Occipital lobe (tissue), 2 donors: ENCODE results near the gene PPP1R2C. TPM values are rescaled to one million over a fixed set of nuclear protein-coding genes. Genes with fewer than 3 reads are reported as not detected.

Experiments used
- DNase-seq: peaks from one replicate; lab custom pipeline; 2025; lab: John Stamatoyannopoulos, UW
- total RNA-seq: library from RNA; depleted of rRNA; stranded (reverse); fragments of >200 nt; gene quantifications from one replicate; pipeline ENCODE4 v1.2.3, GENCODE V29; 2014

PPP1R2C gene
- total RNA-seq: not detected

DNA sequence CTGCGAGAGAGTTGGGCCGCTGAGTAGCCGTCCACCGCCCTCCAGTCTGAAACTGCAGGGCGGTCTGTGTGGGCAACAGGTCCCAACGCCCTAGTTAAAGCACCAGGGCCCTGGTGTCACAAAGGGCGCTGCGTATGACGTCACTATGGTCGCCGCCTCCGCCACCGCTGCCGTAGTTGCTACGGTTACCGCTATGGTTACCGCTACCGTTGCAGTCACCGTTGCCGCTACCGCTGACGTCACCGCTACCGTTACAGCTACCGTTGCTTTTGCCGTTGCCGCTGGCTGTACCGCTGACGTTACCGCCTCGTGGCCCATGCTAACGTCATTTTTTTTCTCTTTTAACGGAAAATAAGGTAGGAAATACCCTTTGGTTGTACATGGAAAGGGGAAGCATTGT is at the start of gene PPP1R2C:
PPP1R2C (minus strand) TSS at position 68 of the 400 bp plus-strand sequence. CDS start 84 bp downstream, outside the sequence.
- no peak for DNase-seq

DNA sequence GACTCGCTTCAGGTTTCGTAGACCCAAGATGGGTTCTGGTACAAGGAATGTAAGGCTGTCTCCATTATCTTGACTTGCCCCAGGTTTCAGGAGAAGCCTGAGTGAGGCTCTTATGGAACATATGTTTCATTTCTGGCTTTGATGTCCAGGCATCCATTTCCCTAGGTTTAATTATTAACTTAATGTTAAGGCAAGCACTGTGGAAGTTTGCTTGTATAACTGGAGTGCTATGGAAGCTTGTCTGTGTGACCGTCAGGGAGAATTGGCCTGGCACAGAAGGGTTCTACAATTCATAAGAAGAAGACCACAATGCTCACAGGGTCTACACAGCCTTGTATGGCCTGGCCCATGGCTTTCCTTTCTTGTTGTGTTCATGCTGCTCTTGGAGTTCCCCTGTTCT is 47.2 kb upstream of the PPP1R2C start:
- DNase-seq: no peak

DNA sequence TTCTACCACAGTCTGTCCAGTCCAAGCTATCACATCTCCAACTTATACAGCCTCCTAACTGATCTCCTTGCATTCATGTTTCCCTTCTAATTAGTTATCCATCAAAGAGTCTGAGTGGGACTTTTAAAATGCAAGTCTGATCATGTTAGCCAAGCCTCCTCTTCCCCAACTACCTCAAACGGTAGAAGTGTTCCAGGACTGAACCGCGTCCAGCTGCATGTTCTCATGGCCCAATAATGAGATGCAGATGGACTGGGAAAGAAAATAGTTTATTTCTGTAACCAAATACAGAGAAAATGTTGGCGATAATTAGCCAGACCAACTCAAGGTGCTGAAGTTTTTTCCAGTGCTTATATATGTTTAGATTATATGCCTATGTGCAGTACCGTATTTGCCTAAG is 46.6 kb upstream of the PPP1R2C start:
- DNase-seq: no peak

DNA sequence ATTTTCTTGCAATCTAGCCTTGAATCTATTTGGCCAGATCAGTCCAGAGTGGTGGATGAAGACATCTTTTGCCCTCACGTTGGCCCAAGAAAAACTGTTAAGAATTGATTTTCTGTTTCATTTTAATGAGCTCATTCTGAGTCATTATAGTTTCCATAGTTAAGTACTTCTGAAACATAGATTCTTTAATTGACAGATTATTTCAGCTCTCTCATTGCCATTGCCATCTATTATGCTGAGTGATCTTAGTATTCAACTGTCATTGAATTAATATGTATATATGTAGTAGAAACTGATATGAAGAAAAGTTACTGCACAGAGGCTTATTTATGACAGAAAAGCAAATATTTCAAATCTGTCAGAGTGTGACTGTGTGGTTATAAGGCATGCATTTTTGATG is 45.5 kb upstream of the PPP1R2C start:
- no peak for DNase-seq

DNA sequence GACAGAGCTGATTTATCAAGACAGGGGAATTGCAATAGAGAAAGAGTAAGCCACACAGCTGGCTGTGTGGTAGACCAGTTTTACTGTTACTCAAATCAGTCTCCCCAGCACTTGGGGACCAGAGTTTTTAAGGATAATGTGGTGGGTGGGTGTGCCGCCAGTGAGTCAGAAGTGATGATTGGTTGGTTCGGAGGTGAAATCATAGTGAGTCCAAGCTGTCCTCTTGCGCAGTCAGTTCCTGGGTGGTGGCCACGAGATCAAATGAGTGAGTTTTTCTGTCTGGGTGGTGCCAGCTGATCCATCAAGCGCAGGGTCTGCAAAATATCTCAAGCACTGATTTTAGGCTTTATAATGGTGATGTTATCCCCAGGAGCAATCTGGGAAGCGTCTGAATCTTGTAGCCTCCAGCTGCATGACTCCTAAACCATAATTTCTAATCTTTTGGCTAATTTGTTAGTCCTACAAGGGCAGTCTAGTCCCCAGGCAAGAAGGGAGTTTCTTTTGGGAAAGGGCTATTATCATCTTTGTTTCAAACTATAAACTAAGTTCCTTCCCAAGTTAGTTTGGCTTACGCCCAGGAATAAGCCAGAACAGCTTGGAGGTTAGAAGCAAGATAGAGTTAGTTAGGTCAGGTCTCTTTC is 44.0 kb upstream of the PPP1R2C start:
- DNase-seq: no peak

DNA sequence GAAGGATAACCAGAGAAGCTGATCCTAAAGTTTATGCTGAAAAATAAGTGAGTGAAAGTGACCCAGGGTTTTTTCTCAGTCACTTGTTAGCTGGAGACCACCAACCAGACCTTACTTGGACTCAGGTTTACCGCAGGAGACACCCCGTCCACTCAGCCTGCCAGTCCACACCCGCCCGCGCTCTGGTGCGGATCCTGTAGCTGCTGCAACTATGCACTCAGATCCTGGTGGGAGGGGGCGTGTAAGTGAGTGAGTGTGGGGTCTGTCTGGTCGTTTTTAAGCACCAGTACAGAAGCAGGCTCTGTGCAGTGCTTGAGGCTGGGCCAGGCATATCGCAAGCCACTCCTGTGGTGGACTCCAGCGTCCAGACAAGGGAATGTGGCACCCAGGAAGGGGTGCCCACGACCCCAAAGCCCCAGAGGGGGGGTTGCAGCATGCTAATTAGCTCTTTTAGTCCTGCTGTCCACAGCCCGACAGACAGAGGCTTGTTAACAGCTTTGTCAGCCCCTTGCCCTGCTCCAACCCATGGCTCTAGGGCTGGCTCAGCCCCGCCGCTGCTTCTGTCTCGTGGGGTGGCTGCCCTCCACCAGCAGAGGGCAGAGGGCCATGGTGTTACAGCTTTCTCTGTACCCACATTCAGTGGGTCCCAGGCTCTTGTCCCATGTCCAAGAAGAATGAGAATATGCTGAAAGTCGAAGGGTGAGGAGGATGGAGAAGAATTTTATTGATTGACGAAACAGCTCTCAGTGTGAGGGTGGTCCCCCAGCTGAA is 40.4 kb upstream of the PPP1R2C start:
- no peak for DNase-seq

DNA sequence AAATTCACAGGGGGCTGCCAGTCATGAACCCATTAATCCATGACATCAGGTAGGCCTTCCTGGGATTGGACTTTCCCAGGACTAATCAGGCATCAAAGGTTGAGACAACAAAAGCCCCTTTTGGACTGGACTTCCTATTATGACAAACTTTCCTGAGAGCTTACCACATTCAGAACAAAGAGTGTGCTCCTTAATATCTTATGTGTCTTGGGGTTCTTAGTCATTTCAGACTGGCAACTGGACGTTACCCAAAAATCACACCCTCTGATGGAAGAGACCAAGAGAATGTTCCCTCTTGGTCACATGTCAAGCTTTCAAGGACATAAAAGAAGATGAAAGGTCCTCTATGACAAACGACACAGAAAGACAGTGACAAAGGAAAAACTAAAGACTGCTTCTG is 31.6 kb upstream of the PPP1R2C start:
- no peak for DNase-seq

DNA sequence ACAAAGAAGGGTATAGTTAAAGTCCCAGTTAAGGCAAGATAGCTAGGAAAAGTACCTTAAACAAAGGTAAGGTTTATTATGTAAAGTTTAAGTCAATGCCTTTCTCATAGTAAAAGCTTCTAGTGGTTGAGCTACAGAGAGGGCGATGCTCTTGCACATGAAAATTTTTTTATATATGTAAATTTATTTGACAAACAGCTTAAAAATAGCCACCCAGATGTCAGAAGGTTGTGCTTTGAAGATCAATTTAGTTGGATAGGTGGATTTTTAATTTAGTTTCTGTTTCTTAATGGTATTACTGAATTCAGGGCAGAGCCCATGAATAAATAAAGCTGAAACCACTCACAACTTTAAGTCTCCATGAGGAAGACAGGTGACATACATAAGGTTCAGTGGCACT is 29.4 kb upstream of the PPP1R2C start:
- no peak for DNase-seq

DNA sequence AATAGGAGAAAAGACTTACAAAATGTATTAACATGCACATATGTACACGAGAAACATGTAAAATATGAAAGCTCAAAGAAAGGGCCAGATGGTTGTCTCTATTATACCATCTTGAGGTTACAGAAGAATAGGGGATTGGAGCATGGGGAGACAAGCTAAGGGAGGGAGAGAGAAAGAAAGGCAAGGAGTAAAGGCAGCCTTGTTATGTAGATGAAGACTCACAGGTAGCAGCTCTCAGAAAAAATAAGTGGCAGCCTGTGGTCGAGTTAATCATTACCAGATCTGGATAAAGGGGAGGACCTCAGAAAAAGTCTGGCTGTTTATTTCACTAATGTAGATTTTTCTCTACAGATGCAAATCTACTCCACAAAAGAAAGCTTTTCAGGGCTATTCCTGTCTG is 26.6 kb upstream of the PPP1R2C start:
- DNase-seq: no peak

DNA sequence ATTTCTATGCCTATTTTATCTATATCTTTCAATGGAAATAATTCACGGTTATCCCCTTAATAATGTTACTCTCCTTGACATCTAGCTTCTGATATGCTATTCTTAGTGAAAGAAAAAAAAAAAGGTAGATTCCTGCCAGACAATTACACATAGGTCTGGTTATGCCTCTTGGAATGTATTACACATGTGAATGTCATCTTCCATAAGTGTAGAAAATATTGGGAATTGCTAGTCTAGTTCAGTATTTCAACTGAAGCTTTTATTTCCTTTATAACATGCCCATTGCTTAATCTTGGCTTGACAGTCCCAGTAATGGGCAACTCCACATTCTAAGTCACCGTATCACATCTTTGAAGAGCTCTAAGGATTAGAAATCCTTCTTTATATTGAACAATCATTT is 25.4 kb upstream of the PPP1R2C start:
- no peak for DNase-seq

DNA sequence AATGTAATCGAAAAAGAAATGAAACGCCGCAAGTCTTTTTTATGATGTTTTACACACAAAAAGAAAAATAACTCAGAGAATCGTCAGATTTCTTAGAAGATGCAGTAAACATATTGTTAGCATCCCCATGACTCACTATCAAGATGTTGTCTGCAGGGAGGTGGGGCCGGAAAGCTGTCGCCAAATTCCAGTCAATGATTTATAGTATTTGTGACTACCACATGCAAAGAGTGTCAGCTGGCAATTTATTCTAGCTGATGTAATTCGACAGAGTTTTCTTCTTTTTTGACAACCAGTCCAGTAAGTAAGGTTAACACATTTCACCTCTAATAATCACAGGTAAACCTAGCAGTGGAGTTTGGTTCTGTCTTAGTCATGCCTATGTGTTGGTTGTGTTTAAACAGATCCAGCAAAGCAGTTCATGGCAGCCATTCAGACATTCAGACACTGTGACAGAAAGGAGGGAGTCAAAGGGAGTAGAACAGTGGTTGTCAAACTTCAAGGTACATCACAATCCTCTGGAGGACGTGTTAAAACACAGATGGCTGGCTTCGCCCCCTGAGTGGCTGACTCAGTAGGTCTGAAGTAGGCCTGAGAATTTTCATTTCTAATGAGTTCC is 19.8 kb upstream of the PPP1R2C start:
- no peak for DNase-seq

DNA sequence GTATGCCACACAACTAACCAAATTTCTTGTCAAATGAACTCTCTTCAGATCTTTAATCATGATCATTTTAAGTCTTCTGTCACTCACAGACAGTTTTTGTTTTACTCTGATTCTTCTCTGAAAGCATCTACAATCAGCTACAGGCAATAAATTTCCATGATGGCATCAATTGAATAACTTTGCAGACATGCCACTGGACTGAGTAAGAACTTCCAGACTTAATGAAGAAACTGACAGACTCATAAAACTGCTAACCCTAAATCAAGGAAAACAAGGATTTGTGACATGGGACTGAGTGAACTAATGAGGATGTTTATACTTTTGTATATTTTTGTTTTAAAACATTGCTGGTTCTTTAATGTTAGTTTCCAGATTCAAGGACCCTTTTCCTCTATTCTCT is 5.5 kb upstream of the PPP1R2C start:
- DNase-seq: no peak

DNA sequence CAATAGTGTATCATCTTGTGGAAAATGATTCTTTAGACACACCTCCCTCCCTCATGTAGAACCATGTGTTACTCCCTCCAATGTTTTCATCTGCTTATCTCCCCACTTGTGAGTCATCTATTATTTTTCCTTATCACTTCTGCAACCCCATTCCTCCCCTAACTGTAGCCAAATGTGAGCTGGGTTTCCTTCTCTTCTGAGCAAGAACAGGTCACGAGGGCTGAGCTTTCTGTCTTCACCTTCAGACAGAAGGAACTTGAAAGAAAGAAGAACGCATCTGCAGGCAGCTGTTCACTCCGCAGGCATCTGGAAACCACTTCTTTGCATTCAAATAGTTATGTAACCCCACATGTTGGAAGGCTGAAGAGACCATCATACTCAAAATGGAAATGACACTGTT is 1.8 kb downstream of the PPP1R2C start:
- DNase-seq: no peak

DNA sequence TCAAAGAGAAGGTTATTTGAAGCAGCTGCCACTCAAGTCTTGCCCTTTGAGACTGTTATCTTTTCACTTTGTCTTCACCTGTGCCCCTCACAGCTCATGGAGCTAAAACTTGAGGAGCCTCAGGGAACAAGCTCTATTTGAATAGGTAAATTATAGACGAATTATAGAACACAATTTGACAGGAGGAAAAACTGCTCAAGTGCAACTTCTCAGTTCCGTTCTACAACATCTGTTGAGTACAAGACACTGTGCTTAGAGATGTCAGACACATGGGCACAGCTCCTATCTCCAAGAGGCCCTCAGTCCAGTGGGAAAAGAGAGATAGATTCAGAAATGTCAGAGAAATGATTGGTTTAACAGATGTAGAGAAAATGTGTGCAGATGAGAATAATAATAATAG is 5.1 kb downstream of the PPP1R2C start:
- no peak for DNase-seq

DNA sequence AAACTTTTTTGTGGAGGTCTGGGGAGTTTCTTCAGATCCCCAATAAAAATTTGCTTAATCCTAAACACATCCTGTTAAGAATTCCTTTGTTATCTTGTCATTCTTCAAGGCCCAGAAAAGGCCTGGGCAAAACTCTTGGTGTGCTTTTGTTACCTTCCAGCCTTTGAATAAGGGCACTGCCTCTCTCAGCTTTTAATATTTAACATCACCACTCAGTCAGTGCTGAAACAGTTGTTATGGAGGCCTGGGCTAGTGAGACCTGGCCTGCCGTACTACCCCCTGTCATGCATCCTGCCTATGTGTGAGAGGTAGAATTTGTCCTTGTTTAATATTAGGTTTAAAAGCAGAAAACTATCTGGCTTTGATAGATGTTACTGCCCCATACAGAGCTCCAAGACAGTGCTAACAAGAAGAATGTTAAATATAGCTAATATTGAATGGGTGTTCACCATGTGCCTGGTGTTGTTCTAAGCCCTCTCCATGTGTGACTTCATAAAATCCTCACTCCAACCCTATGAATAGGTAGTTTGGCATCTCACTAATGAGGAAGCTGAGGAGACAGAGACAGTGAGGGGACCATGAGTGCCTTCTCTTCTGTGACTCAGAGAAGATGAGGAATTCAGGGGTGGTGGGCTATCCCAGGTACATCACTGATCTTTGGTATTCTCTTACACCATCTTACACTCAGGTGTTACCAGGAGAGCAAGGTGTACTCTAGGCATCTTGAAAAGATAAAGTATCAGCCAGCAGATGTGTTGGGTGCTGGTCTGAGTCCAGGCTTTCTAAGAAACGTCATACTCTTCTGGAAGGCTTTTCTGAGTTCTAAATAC is 6.2 kb downstream of the PPP1R2C start:
- no peak for DNase-seq

DNA sequence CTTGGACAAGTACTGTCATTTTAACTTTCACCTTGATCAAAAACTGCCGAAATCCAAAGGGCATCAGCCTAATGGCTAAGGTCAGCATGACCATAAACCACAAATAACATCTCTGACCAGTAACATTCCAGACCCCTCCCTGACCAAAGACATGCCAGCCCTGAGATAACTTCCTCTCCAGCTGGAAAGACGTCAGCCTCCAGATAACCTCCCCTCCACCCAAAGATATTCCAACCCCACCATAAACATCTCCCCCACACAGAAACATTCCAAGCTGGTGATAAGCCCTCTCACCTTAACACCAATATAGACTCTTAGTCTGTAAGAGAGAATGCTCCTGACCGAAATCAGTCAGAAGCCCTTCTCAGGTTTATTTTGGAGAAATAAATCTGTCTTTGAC is 7.4 kb downstream of the PPP1R2C start:
- no peak for DNase-seq

DNA sequence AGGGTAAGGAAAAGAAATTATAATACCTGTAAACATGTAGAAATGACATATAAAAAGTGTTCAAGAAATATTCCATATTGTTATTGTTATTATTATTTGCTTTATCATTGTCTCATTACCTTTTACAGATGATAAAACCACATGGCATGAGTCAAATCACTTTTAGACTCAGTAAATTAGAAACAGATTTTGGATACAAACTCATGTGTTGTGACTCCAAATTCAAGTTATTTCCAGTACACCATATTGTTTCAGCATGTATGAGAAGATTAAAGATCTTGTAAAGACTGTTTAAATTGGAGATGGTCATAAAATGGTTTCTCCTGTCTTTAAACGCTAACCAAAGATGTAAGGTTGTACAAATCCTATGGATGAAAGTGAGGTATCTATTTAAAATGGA is 18.1 kb downstream of the PPP1R2C start:
- no peak for DNase-seq

DNA sequence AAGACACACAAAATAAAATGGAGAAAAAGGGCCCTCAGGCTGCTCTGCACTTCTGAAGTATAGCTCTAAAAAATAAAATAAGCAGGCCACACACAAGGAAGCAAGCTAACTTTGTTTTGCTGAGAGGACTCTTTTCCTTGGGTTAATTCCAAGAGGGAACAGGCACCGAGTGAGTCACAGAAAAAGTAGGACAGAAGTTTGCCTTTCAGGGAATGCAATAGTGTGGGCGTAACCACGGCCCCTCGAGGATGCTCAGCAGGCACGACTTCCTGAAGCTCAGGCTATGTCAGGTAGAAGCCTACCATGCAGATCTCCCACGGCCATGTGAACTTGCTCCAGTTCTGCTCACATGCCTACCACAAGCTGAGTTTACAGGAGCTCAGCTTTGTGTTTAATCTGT is 22.1 kb downstream of the PPP1R2C start:
- peak; percentile 2 for DNase-seq

DNA sequence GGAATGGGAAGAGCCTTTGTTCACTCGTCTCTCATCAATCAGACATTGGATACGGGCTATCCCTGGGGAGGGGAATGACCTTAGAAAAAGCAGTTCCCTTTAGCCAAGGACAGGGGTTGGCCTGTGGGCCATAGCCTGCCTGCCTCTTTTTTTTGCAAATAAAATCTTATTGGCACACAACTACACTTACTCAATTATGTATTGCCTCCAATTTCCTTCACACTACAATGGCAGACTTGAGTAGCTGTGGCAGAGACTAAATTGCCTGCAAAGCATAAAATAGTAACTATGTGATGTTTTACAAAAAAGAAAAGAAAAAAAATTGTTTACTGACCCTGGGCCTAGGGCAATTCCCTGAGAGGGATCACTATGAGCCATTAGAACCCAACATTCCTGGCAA is 23.4 kb downstream of the PPP1R2C start:
- DNase-seq: no peak

DNA sequence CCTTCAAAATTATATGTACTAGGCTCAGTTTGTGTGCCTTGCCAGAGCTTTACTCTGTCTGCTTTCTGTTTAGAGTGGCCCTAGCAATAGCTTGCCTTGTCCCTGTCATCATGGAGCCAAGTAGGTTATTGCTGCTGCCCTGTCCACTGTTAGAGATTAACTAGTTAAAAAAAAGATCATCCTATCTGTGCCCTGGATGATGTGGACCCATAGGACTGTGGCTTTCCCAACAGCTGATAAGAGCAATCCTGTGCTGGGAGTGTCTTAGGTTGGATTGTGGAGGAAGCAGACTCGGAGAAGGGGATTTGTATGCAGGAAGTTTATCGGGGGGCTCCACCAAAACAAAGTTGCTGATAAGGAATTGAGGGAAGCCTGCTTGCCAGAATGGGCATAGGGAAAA is 23.8 kb downstream of the PPP1R2C start:
- no peak for DNase-seq

DNA sequence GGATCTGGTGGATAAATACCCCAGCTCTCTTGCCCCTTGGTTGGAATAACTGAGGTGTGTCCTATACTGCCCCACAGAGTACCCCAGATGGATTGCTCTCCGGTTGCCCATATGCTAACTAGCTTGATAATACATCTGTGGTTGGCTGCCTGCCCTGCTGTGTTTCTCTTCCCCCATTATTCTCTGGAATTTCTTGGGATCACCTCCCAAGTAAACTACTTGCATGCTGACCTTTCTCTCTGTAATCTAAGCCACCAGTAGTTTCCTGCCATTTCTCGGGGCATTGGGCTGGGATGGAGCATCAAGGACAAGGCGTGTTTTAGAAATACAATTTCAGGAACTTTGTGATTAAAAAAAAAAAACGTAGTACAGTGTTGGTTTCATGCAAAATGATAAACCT is 25.2 kb downstream of the PPP1R2C start:
- no peak for DNase-seq

DNA sequence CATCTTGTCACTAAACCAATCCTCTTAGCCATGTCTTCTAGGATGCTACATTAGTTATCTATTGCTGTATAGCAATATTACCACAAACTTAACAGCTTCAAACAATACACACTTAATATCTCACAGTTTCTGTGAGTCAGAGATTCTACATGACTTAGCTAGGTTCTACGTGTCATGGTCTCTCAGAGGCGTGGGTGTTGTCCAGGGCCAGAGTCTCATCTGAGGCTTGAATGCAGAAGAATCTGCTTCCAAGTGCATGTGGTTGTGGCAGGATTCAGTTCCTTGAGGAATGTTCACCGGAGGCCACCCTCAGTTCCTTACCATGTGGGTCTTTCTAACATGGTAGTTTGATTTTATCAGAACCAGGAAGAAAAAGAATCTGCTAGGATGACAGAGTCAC is 26.4 kb downstream of the PPP1R2C start:
- DNase-seq: no peak
